ENCODE results near the gene BMPR1A. TPM values are rescaled to one million over a fixed set of nuclear protein-coding genes. Genes with fewer than 3 reads are reported as not detected.
A peak's percentile ranks its signal among the peaks of the same experiment; 100 is the strongest.
"Not testable (repeated sequence)": the region's sequence is repeated elsewhere in the genome, so short reads cannot be mapped to it uniquely, and the experiment has no call there.

Gene BMPR1A
- total RNA-seq, 1 experiment from 2014 or later, result 94.3 TPM

DNA sequence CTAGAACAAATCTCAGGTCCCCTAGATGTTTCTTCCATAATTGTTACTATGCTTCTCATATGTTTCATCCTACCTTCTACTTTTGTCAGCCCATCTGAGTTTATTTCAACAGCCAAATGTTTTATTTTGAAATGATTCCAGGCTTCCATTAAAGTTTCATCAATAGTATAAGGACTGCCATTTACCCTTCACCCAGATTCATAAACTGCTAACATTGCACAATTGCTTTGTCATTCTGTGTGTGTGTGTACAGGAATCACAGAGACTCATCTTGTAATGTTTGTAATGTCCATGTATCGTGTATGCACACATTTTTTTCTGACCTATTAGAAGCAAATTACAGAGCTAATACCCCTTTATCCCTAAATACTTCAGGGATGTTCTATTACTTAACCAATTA, 175.5 kb downstream of the BMPR1A start:
- in situ Hi-C loops (cut with HindIII; ENCODE audit: low pct_unique_long_range_greater_than_20kb, low sequenced_read_pairs) (no loop called here), intact Hi-C loops (cut with micrococcal nuclease; ENCODE audit: unreplicated experiment) (no loop called here)
- no peaks in the 10 kb centered on the region for H3K4me1 ChIP-seq (ENCODE audit: control insufficient read depth, insufficient read depth, low read length)
- H3K4me3 ChIP-seq (ENCODE audit: low read depth in 2 of 2, low read length in 2 of 2), result no peak overlapping the region
- DNase-seq (ENCODE audit: low read depth, low spot score), result no peak
- POLR2A ChIA-PET, result no interaction called here
- BruUV-seq (replicated peaks), result no TSS peak
- no peaks in the 10 kb centered on the region for H3K9me3 ChIP-seq (ENCODE audit: control insufficient read depth, insufficient read depth, low read depth, low read length)
- H3K36me3 ChIP-seq (ENCODE audit: control insufficient read depth, insufficient read depth, low read length), result no peaks in the 10 kb centered on the region; the same call in 1 of the 2 replicates
- TF ChIP-seq TCF7L2 (IDR thresholded peaks at IDR 0.05; ENCODE audit: low read depth, low read length), result no peak
- no peak for TF ChIP-seq SIN3A (IDR thresholded peaks at IDR 0.05; ENCODE audit: borderline replicate concordance, insufficient read depth, low read depth, low read length)
- no peak for TF ChIP-seq CTCF (IDR thresholded peaks at IDR 0.05)
- no peak for TF ChIP-seq POLR2AphosphoS5 (IDR thresholded peaks at IDR 0.05; ENCODE audit: low read depth, low read length)
- TF ChIP-seq, protein P1, sequence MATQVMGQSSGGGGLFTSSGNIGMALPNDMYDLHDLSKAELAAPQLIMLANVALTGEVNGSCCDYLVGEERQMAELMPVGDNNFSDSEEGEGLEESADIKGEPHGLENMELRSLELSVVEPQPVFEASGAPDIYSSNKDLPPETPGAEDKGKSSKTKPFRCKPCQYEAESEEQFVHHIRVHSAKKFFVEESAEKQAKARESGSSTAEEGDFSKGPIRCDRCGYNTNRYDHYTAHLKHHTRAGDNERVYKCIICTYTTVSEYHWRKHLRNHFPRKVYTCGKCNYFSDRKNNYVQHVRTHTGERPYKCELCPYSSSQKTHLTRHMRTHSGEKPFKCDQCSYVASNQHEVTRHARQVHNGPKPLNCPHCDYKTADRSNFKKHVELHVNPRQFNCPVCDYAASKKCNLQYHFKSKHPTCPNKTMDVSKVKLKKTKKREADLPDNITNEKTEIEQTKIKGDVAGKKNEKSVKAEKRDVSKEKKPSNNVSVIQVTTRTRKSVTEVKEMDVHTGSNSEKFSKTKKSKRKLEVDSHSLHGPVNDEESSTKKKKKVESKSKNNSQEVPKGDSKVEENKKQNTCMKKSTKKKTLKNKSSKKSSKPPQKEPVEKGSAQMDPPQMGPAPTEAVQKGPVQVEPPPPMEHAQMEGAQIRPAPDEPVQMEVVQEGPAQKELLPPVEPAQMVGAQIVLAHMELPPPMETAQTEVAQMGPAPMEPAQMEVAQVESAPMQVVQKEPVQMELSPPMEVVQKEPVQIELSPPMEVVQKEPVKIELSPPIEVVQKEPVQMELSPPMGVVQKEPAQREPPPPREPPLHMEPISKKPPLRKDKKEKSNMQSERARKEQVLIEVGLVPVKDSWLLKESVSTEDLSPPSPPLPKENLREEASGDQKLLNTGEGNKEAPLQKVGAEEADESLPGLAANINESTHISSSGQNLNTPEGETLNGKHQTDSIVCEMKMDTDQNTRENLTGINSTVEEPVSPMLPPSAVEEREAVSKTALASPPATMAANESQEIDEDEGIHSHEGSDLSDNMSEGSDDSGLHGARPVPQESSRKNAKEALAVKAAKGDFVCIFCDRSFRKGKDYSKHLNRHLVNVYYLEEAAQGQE (IDR thresholded peaks at IDR 0.05; ENCODE audit: insufficient read depth in 1 of 2, low read depth in 2 of 2, low read length in 1 of 2), result no peak
- no peak overlapping the region for H3K27ac ChIP-seq (ENCODE audit: low read length)
- H3K27me3 ChIP-seq (ENCODE audit: control insufficient read depth, insufficient read depth, low read length), result no peaks in the 10 kb centered on the region
- ATAC-seq, result no peak
- CTCF ChIA-PET, result no interaction called here

GRCh38 chr10:86932674-86933073, 176.3 kb downstream of the BMPR1A start:
- BruUV-seq (replicated peaks), result no TSS peak
- H3K27ac ChIP-seq (ENCODE audit: low read length), result no peak overlapping the region
- no peaks in the 10 kb centered on the region for H3K9me3 ChIP-seq (ENCODE audit: control insufficient read depth, insufficient read depth, low read depth, low read length)
- no peak for ATAC-seq
- no peak overlapping the region for H3K4me3 ChIP-seq (ENCODE audit: low read depth in 2 of 2, low read length in 2 of 2)
- ChIA-PET POLR2A (interaction anchor here (0.6 kb wide), 1 partner anchor 31 kb away, joined by 3 read pairs; no protein-coding TSS in a partner anchor), CTCF (no interaction called here)
- TF ChIP-seq, protein P1 (IDR thresholded peaks at IDR 0.05; ENCODE audit: insufficient read depth in 1 of 2, low read depth in 2 of 2, low read length in 1 of 2), result no peak
- TF ChIP-seq TCF7L2 (IDR thresholded peaks at IDR 0.05; ENCODE audit: low read depth, low read length), result no peak
- no peak for TF ChIP-seq POLR2AphosphoS5 (IDR thresholded peaks at IDR 0.05; ENCODE audit: low read depth, low read length)
- no peak for TF ChIP-seq CTCF (IDR thresholded peaks at IDR 0.05)
- TF ChIP-seq SIN3A (IDR thresholded peaks at IDR 0.05; ENCODE audit: borderline replicate concordance, insufficient read depth, low read depth, low read length), result no peak
- no peaks in the 10 kb centered on the region for H3K4me1 ChIP-seq (ENCODE audit: control insufficient read depth, insufficient read depth, low read length)
- DNase-seq (ENCODE audit: low read depth, low spot score), result no peak
- H3K36me3 ChIP-seq (ENCODE audit: control insufficient read depth, insufficient read depth, low read length), result no peaks in the 10 kb centered on the region
- in situ Hi-C loops (cut with HindIII; ENCODE audit: low pct_unique_long_range_greater_than_20kb, low sequenced_read_pairs) (no loop called here), intact Hi-C loops (cut with micrococcal nuclease; ENCODE audit: unreplicated experiment) (no loop called here)
- H3K27me3 ChIP-seq (ENCODE audit: control insufficient read depth, insufficient read depth, low read length), result no peaks in the 10 kb centered on the region

- in situ Hi-C loops (cut with HindIII; ENCODE audit: low pct_unique_long_range_greater_than_20kb, low sequenced_read_pairs); BruUV-seq (replicated peaks); POLR2A ChIA-PET; intact Hi-C loops (cut with micrococcal nuclease; ENCODE audit: unreplicated experiment); H3K4me1 ChIP-seq (ENCODE audit: control insufficient read depth, insufficient read depth, low read length); H3K4me3 ChIP-seq (ENCODE audit: low read depth in 2 of 2, low read length in 2 of 2); H3K36me3 ChIP-seq (ENCODE audit: control insufficient read depth, insufficient read depth, low read length); H3K9me3 ChIP-seq (ENCODE audit: control insufficient read depth, insufficient read depth, low read depth, low read length); H3K27ac ChIP-seq (ENCODE audit: low read length); CTCF ChIA-PET; H3K27me3 ChIP-seq (ENCODE audit: control insufficient read depth, insufficient read depth, low read length); DNase-seq (ENCODE audit: low read depth, low spot score): not testable (repeated sequence)
- ATAC-seq, result peak; percentile 17; the same call in 1 of the 2 replicates
Observed at GRCh38 chr10:86934162-86934711, 177.8 kb downstream of the BMPR1A start.

Measured in Panc1 (cell line).